ENCODE data around the gene EEIG1.

EEIG1 gene

DNA sequence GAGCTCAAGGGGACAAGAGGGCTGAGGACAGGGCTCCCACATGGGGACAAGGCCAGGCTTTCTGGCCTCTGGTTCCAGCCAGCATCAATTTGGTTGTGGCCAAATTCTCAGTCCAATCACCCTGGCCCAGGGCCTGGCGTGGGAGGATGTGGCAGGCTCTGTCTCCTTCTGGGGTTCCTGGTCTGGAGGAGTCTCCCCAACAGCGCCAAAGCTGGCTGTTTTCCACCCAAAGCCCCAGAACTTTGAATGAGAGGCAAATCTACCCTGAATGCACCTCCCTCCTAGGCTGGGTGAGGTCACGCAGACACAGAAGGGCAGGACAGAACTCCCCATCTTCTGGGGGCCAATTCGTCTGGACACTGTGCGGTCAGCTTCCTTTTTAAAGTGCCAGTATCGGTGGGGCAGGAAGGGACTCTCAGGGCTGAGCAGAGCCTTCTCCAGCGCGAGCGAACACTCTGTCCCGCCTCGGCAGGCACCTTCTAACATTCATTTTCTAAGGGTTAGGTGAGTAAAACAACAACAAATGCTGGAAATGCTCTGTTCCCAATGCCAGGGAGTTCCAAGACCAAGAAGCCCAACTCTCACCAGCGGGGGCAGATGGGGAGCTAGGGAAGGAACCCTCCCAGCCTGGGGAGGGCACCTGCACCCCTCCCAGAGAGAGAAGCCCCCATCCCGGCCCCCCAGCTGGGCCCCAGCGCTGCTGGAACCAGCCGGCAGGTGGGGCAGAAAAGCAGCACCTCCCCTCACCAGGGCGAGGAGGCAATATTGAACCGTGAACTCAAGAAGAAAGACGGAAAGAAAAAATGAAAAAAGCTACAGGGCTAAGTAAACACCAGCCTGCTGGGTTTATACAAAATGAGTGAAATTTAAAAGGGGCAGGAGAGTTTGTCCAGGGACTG lies 39.5 kb downstream of the EEIG1 start:
- no peak for DNase-seq (ENCODE audit: low spot score)

DNA sequence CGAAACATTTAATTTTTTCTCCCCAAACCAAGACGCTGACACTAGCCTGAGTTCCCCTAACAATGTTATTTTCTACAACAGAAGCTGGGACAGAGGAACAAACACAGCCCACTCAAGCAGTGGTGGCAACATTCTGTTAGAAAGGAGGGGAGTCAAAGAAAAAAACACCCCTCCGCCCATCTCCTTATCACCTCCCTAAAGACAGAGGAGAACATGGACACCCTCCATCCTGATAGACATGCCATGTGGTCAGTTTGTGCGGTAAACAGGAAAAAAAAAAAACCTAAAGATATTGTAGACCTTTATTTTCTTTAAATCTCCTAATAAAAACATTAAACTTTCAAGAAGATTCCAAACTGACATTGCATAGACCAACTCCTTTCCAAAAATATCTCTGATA lies 40.2 kb downstream of the EEIG1 start:
- no peak for DNase-seq (ENCODE audit: low spot score)

- DNase-seq (ENCODE audit: low spot score) = no peak
Measured at GRCh38 chr9:127938298-127938690, 42.5 kb downstream of the EEIG1 start.

- DNase-seq (ENCODE audit: low spot score) = peak; percentile 91
Measured at GRCh38 chr9:127937388-127938297, 43.1 kb downstream of the EEIG1 start, which contains the start of gene DPM2. Gene DPM2, minus strand, starts transcription at chr9:127937854. Its CDS starts 34 bp downstream, at chr9:127937820.

GRCh38 chr9:127937056-127937387 lies 43.8 kb downstream of the EEIG1 start:
- no peak for DNase-seq (ENCODE audit: low spot score)

DNA sequence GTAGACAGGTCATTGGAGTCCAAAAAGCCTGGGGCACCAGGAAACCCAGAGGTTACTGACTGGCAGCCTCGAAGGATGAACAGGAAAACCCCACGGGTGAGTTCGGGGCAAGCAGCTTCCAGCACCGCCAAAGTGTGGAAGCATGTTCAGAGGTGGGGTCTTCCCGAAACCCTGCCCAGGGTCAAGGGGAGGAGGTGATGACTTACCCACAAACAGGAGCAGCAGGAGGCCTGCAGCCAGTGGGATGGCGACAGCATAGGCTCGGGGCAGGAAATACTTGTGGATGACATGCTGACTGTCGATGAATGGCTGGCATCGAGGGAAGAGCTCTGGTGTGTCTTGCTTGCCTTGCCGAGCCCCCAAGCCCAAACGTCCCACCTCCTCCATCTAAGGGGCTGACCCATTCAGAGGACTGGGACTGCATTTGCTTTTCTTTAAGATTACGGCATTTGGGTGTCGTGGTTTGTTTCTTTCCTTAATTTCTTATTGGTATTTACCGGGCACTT lies 44.4 kb downstream of the EEIG1 start:
- DNase-seq (ENCODE audit: low spot score) = no peak

- no peak for DNase-seq (ENCODE audit: low spot score)
Measured at GRCh38 chr9:127935765-127936221, 45.0 kb downstream of the EEIG1 start.

DNA sequence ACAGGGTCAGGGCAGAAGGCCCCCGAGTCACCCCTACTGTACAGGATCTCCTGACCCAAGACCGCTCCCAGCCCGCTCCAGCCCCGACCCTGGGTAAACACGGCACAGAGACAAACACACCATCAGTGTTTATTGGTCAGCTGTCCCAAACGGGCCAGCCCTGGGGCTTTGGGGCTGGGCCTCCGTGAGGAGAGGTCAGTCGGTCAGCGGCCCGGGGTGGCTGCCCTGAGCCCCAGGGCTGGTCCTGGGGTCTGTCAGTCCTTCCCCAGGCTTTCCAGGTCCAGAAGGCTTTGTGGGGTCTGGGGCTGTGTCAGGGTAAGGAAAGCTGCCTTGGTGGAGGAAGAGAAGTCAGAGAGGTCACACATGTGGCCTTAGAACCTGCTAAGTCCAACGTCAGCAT lies 45.8 kb downstream of the EEIG1 start:
- no peak for DNase-seq (ENCODE audit: low spot score)

DNA sequence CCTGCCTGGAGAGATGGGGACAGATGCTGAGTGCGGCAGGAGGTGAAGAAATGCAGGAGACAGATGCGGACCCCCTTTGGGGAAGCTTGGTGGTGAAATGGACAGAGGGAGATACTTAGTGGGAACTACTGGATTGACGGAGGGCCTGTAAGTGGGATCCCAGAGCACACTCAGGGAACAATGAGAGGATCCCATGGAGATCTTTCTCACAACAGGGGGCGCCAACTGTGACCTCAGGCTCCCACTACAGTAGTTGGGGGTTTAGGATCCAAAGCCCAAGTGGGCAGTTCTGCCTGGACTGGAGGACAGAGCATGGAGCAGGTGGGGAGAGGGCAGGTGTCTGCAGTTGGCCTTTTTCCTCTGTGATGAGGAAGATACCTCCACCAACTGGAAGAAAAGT lies 46.5 kb downstream of the EEIG1 start:
- no peak for DNase-seq (ENCODE audit: low spot score)

DNA sequence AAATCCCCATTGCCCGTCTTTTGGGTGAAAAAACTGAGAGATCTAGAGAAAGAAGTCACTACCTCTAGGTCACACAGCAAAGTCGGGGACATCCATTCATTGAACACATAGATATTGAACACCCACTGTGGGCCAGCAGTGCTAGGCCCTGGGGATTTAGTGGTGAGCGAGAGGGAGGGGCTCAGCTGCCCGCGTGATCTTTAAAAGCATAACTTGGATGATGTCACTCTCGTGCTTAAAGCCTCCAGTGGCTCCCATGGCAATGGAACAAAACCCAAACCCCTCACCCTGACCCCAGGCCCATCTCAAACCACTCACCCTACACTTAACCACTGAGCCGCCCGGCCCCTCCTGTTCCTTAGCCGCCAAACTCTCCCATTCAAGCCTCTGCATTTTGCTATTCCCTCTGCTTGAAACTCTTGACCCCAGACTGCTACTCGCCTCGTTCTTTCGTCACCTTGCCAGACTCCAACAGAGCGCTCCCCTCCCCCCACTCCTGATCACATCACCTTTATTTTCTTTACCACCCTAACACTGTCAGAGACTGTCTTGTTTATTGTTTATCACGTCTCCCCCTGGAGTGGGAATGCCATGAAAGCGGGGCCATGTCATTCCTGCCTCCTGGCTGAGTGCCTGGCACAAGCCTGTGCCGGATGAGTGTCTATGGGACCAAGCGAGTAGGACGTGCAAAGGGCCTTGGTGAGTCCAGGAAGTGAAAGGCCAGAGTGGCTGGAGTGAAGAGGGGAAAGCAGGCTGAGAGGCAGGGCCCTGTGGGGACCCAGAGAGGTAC lies 49.5 kb downstream of the EEIG1 start:
- no peak for DNase-seq (ENCODE audit: low spot score)

Measured in Ammon's horn (tissue), 1 donor.